RPMI7951 (cell line): ENCODE data around the gene PSME4. TPM values are rescaled to one million over a fixed set of nuclear protein-coding genes. Genes with fewer than 3 reads are reported as not detected.

Experiments used
- DNase-seq: peaks from one replicate; pipeline ENCODE4 v3.0.0-alpha.2; 2012; ENCODE audit warnings: low read depth
- total RNA-seq: library from RNA; depleted of rRNA; stranded (reverse); fragments of >200 nt; shearing (Covaris generic); gene quantifications from 2 replicates; pipeline ENCODE4 v1.2.3, GENCODE V29; 2014; rRNA removed

The PSME4 gene, protein sequence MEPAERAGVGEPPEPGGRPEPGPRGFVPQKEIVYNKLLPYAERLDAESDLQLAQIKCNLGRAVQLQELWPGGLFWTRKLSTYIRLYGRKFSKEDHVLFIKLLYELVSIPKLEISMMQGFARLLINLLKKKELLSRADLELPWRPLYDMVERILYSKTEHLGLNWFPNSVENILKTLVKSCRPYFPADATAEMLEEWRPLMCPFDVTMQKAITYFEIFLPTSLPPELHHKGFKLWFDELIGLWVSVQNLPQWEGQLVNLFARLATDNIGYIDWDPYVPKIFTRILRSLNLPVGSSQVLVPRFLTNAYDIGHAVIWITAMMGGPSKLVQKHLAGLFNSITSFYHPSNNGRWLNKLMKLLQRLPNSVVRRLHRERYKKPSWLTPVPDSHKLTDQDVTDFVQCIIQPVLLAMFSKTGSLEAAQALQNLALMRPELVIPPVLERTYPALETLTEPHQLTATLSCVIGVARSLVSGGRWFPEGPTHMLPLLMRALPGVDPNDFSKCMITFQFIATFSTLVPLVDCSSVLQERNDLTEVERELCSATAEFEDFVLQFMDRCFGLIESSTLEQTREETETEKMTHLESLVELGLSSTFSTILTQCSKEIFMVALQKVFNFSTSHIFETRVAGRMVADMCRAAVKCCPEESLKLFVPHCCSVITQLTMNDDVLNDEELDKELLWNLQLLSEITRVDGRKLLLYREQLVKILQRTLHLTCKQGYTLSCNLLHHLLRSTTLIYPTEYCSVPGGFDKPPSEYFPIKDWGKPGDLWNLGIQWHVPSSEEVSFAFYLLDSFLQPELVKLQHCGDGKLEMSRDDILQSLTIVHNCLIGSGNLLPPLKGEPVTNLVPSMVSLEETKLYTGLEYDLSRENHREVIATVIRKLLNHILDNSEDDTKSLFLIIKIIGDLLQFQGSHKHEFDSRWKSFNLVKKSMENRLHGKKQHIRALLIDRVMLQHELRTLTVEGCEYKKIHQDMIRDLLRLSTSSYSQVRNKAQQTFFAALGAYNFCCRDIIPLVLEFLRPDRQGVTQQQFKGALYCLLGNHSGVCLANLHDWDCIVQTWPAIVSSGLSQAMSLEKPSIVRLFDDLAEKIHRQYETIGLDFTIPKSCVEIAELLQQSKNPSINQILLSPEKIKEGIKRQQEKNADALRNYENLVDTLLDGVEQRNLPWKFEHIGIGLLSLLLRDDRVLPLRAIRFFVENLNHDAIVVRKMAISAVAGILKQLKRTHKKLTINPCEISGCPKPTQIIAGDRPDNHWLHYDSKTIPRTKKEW (N-terminal part only)
- 37.4 and 40.0 TPM in 2 replicates for total RNA-seq

DNA sequence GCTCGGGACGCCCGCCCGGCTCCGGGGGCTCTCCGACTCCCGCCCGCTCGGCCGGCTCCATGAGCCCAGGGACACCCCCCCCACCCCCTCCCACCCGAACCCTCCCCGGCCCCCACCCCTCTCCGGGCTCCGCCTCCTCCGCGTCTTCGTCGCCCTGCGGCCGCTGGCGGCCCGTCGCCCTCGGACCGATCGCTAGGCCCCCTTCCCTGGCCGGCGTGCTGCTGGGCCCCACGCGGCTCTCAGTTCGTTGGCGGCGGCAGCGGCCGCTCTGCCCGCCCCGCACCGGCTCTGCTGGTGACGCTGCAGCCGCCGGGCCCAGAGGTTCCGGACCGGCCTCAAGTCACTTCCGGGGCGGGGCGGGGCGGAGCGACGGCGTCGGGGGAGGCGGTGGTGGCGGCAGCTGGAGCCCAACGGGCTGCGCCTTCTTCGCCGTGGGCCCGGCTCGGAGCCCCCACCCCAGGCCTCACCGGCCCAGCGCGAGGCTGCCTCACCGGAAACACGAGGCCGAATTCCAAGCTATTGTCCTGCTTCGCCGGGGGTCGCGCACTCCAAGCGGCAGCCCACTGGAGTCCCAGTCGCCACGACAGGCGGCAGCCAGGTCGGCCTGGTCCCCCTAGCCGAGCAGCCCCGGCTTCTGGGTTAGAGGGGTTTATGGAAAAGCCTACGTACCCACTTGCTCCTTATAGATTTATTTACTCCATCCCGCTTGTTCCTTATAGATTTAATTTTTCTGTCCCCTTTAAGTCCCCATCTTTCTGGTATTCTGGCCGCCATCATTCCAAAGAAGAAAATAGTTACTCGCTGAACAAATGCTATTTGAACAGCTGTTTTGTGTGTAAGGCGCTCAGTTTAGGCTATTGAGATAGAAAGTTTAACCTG is at the start of gene PSME4:
Gene PSME4, minus strand, starts transcription at position 270 of the 879 bp plus-strand sequence. Its CDS starts 209 bp downstream, at position 61.
- DNase-seq, result peak; percentile 89

DNA sequence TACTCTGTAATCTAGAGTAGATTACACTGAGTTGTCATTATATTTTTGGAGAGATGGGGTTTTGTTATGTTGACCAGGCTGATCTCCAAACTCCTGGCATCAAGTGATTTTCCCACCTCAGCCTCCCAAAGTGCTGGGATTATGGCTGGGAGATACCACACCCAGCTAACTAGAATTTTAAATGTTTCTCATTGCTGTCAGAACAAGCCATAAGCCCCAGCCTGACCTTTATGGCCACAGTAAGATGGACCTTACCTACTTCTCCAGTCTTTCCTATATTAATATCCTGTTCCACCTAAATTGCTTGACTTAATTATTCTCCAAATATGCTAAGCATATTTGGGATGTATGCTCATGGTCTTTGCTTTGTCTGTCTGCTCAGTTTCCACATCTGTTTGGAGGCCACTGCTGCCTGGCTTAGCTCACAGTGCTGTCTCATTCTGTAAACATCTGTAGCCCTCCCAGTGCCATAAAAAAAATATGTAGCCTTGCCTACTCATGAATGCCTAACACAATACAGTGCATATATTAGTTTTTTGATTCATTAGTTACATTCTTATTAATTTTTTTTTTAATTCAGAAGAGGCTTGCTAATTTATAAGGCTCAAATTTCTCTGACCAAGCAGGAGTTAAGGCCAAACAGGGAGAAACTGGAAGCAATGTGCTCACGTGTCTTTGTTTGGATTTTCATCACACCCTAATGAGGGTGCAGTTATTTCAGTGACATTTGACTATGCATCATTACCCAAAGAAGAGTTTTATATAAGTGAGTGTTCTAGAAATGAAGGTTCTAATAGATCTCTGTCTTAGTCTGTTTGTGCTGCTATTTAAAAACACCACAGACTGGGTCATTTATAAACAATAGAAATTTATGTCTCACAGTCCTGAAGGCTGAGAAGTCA is 45.3 kb upstream of the PSME4 start:
- peak; percentile 5 for DNase-seq

DNA sequence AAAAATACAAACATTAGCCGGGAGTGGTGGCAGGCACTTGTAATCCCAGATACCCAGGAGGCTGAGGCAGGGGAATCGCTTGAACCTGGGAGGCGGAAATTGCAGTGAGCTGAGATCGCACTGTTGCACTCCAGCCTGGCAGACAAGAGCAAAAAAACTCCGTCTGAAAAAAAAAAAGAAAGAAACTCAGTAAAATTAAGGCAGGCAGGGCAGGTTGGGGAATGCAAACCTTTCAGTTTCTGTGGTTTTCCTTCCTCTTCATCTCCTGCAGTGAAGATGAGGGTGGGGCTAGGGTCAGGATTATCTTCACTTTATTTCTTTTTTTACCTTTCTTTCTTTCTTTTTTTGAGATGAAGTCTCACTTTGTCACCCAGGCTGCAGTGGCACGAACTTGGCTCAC is 43.2 kb upstream of the PSME4 start:
- no peak for DNase-seq

DNA sequence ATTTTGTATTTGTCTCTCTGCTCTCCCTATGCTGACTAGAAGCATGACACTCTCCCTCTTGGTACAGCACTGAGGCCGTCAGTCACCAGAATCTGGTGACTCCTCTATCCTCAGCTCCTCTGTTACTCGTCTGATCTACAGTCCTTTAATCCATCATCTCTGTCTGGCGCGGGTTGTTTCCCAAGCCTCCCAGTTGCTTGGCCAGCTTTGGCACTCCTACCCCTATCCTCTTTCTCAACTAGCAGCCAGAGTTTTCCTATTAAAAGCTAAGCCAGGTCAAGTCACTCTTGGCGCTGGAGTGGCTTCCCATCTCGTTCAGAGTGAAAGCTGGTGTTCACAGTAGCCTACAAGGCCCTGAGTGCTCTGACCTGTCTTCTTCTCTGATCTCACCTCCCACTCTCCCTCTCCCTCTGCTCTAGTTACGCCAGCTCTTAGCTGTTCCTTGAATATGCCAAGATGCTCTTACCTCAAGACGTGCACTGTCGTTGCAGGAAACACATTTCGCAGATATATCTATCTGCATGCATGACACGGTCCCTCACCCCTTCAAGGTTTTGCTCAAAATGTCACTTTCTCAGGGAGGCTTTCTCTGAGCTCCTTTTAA is 41.8 kb upstream of the PSME4 start:
- DNase-seq, result no peak

DNA sequence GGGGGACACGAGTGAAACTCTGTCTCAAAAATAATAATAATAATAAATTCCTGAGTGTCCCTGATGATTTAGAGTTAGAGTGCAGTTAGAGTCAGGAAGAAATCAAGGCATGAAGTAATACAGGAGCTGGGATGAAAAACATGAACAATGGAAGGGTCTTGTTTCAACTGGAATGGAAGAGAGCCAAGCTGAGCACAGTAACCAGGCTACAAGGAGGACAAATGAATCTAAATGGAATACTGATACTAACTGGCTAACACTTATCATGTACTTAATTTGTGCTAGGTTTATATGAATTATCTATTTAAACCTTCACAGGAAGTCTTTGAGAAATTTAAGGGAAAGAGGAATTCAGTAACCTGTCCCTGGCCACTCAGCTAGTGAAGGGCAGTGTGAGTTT is 38.8 kb upstream of the PSME4 start:
- no peak for DNase-seq

DNA sequence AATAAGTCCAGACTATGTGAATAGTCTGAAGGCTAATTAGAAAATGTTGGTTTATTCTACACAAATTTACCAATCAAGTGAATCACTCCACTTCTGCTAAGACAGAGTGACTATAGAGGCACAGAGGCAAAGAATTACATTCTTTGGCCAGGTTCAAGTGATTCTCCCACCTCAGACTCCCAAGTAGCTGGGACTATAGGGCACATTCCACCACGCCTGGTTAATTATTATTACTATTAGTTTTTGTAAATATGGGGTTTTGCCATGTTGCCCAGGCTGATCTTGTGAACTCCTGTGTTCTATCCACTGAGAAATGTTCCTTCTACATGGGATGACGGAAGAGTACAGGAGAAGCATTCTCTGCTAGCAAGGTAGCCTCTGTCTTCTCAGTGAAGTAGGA is 37.6 kb upstream of the PSME4 start:
- DNase-seq, result no peak

DNA sequence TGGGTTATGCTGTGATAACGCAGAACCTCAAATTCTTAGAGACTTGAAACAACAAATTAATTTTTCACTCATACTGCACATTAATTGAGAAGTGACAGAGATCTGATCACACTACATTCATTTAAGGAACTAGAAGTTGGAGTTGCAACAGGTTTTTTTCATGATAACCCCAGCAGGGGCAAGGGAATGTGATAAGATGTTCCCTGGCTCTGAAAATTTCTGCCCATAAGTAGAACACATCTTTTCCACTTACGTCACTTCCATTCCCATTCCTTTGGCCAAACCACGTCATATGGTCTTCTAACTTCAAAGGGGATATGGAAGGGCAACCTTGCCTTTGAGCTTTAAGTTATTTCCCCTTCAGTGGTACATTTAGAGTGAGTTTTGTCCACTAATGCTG is 29.7 kb upstream of the PSME4 start:
- DNase-seq, result peak; percentile 15

DNA sequence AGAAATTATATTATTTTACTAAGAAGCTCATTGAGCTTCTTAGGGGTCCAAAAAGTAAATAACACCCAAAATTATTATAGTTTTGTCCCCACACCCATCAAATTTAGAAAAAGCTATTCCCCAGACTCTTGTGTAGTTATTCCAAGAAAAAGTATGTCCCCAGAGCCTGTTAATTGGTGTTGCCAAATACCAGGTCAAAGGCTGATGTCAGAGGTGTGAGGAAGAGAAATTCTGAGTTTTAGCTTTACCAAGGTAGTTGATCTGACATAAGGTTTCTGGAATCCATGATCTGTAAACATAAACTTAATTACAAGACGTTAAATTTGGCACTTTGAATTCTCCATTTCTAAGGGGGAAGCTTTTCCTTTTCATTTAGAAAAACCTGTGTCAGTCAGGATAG is 29.3 kb upstream of the PSME4 start:
- no peak for DNase-seq

DNA sequence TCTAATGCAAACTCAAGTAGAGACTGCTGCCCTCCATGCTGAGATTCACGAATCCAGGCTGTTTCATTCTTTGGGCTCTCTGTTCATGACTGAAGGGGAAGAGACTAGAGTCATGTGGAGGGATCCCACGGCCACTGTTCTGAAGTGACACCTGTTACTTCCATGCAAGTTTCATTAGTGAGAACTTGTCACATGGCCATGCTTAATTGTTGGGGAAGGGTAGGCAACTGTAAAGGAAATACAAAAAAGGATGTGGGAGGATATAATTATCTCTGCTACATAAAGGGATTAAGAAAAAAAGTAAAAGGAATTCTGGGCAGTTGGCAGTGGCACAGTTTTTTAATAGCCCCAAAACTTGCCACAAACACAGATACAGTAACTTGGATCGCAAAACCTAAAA is 28.0 kb upstream of the PSME4 start:
- DNase-seq, result no peak

DNA sequence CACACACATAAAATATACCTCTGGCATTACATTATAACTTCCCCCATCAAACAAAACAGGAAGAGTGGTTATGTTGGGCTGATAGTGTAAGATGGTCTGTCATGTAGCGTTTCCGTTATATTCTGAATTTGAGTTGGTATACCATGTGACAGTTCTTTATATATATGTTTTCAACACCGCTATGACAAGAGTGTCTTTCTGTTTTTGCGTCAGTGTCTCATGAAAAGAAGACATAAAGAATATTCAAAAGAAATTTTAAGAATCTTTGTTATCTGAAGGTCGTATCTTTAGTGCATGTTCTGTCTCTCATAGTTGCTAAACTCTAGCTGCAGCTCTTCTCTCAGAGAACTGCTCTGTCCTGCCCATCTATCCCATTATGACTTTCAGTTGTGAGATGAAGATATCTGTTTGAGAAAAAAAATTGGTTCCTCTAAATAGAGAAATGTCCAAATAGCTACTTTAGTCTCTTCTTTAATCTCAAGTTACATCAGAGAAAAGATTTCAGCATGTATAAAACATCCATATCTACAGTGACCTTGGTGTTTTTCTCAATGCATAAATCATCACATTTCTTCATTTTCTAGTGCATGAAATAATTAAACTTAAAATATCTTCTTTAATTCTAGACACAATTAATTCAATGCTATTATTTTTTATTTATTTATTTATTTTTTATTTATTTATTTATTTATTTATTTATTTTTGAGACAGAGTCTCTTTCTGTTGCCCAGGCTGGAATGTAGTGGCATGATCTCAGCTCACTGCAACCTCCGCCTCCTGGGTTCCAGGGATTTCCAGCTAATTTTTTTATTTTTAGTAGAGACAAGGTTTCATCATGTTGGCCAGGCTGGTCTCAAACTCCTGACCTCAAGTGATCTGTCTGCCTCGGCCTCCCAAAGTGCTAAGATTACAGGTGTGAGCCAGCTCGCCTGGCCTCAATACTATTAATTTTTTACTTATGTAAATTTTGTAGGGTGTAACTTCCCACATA is 24.3 kb upstream of the PSME4 start:
- no peak for DNase-seq

DNA sequence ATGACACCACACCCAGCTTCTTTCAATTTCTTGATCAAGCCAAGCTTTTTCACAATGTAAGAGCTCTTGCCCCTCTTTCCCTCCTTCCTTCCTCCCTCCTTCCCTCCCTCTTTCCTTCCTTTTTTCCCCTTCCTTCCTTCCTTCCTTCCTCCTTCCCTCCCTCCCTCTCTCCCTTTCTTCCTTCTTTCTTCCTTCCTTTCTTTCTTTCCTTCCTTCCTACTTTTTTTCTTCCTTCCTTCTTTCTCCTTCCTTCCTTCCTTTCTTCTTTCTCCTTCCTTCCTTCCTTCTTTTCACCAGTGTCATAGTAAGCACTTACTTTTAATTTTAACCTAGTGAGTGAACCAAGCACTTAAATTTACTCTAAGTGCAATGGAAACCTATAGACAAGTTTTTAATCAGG is 21.2 kb upstream of the PSME4 start:
- DNase-seq, result no peak

DNA sequence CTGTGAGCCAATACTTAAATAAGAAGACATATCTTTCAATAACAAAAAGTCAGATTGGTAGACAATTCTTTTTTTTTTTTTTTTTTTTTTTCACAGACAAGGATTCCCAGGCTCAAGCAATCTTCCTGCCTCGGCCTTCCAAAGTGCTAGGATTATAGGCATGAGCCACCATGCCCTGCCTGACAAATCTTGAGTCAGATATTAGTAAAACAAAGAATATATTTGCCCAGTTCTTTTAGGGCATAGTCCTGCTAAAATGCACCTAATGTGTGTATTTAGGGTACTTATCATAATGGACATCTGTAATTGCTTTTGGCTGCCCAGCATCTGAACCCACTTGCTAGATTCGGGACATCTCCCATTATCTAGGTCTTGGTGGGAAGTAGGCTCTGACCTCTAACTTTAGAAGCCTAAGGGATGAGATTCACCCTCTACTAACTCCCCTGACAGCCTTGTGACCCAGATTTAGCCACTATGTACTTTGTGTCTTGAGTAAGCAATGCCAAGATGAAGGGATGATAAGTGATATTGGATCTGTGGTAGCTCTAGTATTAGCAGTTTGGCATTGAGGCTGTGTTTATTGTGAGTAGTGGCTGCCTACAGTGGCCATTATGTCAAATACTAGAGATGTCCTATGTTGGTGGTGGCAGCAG is 18.5 kb upstream of the PSME4 start:
- no peak for DNase-seq

DNA sequence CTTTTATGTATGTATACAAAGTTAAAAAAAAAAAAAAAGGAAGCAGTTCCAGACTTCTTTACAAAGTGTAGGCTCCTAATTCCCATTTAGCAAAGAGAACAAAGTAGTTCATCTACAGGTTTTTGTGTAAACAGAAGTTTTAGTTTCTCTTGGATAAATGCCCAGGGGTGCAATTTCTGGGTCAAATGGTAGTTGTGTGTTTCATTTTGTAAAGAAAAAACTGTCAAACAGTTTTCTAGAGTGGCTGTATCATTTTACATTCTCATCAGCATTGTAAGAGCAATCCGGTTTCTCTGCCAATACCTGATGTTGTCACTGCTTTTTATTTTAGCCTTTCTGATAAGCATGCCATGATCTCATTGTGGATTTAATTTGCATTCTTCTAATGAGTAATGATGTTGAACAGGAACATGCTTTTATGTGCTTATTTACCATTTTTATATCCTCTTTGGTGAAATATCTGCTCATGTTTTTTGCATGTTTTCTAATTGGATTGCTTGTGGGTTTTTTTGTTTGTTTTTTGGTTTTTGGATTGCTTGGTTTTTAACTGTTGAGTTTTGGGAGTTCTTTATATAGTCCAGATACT is 16.6 kb upstream of the PSME4 start:
- no peak for DNase-seq

DNA sequence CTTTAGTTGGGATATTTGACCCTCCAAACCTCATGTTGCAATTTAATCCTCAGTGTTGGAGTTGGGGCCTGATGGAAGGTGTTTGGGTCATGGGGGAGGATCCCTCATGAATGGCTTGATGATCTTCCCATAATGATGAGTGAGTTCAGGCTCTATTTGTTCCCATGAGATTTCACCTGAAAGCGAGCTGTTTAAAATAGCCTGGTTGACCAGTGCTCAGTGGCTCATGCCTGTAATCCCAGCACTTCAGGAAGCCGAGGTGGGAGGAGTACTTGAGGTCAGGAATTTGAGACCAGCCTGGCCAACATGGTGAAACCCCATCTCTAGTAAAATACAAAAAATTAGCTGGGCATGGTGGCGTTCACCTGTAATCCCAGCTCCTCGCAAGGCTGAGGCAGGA is 14.9 kb upstream of the PSME4 start:
- no peak for DNase-seq

DNA sequence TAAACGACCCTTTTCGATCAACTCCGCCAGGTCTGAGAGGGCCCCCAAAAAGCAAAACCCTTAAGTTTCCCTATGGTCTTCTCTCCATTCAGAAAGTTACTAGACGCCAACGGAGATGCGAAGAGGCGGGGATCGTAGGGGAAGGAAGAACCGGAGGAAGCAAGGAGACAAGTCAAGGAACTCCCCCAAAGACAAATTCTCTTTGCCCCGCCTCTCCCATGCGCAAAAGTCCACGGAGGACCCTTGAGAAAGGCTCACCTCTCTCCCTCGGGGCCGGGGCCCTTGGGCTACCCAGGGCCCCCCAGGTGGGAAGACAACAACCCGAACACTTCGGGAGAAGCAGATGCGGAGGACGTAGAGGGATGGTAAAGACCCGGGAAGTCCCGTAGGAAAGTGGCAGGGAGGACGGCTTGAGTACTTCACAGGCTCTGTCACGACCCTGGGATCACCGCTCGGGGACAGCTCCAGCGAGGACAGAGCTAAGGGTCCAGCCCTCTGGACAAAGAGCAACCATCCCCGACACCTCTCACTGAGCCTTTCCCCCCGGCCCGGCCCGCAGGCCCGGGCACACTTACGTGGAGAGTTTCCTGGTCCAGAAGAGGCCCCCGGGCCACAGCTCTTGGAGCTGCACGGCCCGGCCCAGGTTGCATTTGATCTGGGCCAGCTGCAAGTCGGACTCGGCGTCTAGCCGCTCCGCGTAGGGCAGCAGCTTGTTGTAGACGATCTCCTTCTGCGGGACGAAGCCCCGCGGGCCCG is 647 bp downstream of the PSME4 start:
- DNase-seq, result peak; percentile 46

DNA sequence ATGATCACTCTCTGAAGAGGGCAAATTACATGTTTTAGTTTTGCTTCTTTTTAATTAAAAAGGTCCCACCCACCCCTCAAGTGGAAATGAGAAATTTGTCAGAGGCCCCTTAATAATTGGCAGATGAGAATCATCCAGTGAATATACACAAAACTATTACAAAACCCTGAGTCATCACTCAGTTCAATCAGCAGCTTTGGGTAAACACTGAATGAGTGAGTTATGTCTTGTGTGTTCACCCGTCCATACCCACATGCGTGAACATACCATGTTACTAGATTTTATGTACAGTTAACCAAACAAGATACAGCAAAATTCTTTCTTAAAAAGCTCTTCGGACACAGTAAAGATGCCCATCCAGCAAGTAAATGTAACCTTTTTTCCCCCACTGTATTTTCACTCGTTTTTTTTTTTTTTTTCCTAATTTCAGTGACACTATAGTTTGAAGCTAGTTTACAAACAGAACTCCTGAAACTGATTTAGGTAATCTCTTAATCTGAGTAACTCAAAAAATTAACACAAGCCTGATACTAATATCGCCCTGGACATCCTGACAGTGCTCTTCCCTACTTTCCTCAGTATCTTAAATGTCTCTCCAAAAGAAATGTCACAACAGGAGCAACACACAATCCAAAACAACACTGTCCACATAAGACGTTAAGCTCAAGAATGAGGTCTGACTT is 1.4 kb downstream of the PSME4 start:
- DNase-seq, result peak; percentile 73
